OCI-LY7 (cell line): ENCODE data around the gene STARD3. TPM values are rescaled to one million over a fixed set of nuclear protein-coding genes. Genes with fewer than 3 reads are reported as not detected.
"Not testable (repeated sequence)": the region's sequence is repeated elsewhere in the genome, so short reads cannot be mapped to it uniquely, and the experiment has no call there.

Source experiments
- BruUV-seq: library from RNA; stranded (reverse); fragments of 400-500 nt; replicated peaks from 2 replicates; lab custom pipeline; 2021; lab: Mats Ljungman, UMichigan
- CTCF ChIA-PET: fragments of 300-600 bp; sonication (Branson Sonifier 250); formaldehyde crosslinking; loops from one replicate; lab custom pipeline; 2022; ENCODE audit warnings: antibody characterized with exemption; ENCODE audit not compliant: unreplicated experiment; lab: Charles Lee
- POLR2A ChIA-PET: fragments of 300-600 bp; sonication (Branson Sonifier 250); formaldehyde crosslinking; loops from one replicate; lab custom pipeline; 2022; ENCODE audit warnings: antibody characterized with exemption; lab: Charles Lee
- DNase-seq: peaks from one replicate; pipeline ENCODE4 v3.0.0-alpha.2; 2015; ENCODE audit warnings: low spot score
- H2AFZ ChIP-seq: fragments of 200-600 bp; sonication (generic), shearing (Covaris generic); 2 replicates; pipeline ENCODE4 v1.6.1; 2014; ENCODE audit warnings: mild to moderate bottlenecking, antibody characterized with exemption, low read length, moderate library complexity
- H3K27ac ChIP-seq: fragments of 200-600 bp; sonication (generic); 2 replicates; pipeline ENCODE4 v1.5.1; 2014; ENCODE audit warnings: mixed run types, low read depth, mild to moderate bottlenecking, moderate library complexity, low read length, inconsistent platforms; ENCODE audit not compliant: poor library complexity, severe bottlenecking
- H3K36me3 ChIP-seq: fragments of 200-600 bp; sonication (generic); 2 replicates; pipeline ENCODE4 v1.6.1; 2014; ENCODE audit warnings: mild to moderate bottlenecking, antibody characterized with exemption, low read length, moderate library complexity, mixed read lengths; ENCODE audit not compliant: insufficient read depth
- H3K4me1 ChIP-seq: fragments of 200-600 bp; sonication (generic); 2 replicates; pipeline ENCODE4 v1.5.1; 2014; ENCODE audit warnings: mild to moderate bottlenecking, low read length; ENCODE audit not compliant: insufficient read depth, poor library complexity, severe bottlenecking
- H3K4me2 ChIP-seq: fragments of 200-600 bp; sonication (generic); 2 replicates; pipeline ENCODE4 v1.6.1; 2014; ENCODE audit warnings: mild to moderate bottlenecking, low read length
- H3K4me3 ChIP-seq: fragments of 200-600 bp; sonication (generic); 2 replicates; pipeline ENCODE4 v1.5.1; 2014; ENCODE audit warnings: mild to moderate bottlenecking, low read depth, low read length; ENCODE audit not compliant: poor library complexity, severe bottlenecking
- H3K79me2 ChIP-seq: fragments of 200-600 bp; sonication (generic); 2 replicates; pipeline ENCODE4 v1.6.1; 2016; ENCODE audit warnings: low read depth, mild to moderate bottlenecking, low read length, moderate library complexity, mixed read lengths; ENCODE audit not compliant: insufficient read depth
- H3K9me2 ChIP-seq: fragments of 200-600 bp; sonication (generic); 2 replicates; pipeline ENCODE4 v1.6.1; 2016; ENCODE audit warnings: mild to moderate bottlenecking, low read length, mixed read lengths; ENCODE audit not compliant: insufficient read depth
- H3K9me3 ChIP-seq: fragments of 200-600 bp; sonication (generic); 2 replicates; pipeline ENCODE4 v1.6.1; 2014; ENCODE audit warnings: mild to moderate bottlenecking, mixed run types, low read length, mixed read lengths
- H4K20me1 ChIP-seq: fragments of 200-600 bp; sonication (generic); 2 replicates; pipeline ENCODE4 v1.6.1; 2014; ENCODE audit warnings: mild to moderate bottlenecking, antibody characterized with exemption, low read length, moderate library complexity, mixed read lengths; ENCODE audit not compliant: insufficient read depth
- EZH2phosphoT487 ChIP-seq: fragments of 200-600 bp; sonication (generic); IDR thresholded peaks from 2 replicates; pipeline ENCODE4 v1.6.1; 2018; ENCODE audit warnings: low read depth, borderline replicate concordance, mild to moderate bottlenecking, mixed run types, antibody characterized with exemption, low read length, moderate library complexity, mixed read lengths
- intact Hi-C: fragments of 100-400 bp; cut with micrococcal nuclease; formaldehyde crosslinking; loops from one replicate; pipeline ENCODE4 v1.10.0; 2022; ENCODE audit not compliant: unreplicated experiment
- total RNA-seq, 2 experiments: library from RNA; depleted of rRNA in 1 of 2; stranded (reverse); fragments of >200 nt in 1 of 2; shearing (Covaris generic) in 1 of 2; gene quantifications; 2 replicates each; pipeline ENCODE4 v1.2.3, GENCODE V29; 2014 to 2022
- TF ChIP-seq, protein P1 (sequence below): fragments of 200-600 bp; sonication (generic); conservative IDR thresholded peaks from 2 replicates; pipeline ENCODE4 v1.5.1; 2014; ENCODE audit warnings: mild to moderate bottlenecking, antibody characterized with exemption, low read length, moderate library complexity, mixed read lengths

STARD3 gene
- total RNA-seq, 2 experiments from 2014 or later = 36.5 to 54.2 TPM

DNA sequence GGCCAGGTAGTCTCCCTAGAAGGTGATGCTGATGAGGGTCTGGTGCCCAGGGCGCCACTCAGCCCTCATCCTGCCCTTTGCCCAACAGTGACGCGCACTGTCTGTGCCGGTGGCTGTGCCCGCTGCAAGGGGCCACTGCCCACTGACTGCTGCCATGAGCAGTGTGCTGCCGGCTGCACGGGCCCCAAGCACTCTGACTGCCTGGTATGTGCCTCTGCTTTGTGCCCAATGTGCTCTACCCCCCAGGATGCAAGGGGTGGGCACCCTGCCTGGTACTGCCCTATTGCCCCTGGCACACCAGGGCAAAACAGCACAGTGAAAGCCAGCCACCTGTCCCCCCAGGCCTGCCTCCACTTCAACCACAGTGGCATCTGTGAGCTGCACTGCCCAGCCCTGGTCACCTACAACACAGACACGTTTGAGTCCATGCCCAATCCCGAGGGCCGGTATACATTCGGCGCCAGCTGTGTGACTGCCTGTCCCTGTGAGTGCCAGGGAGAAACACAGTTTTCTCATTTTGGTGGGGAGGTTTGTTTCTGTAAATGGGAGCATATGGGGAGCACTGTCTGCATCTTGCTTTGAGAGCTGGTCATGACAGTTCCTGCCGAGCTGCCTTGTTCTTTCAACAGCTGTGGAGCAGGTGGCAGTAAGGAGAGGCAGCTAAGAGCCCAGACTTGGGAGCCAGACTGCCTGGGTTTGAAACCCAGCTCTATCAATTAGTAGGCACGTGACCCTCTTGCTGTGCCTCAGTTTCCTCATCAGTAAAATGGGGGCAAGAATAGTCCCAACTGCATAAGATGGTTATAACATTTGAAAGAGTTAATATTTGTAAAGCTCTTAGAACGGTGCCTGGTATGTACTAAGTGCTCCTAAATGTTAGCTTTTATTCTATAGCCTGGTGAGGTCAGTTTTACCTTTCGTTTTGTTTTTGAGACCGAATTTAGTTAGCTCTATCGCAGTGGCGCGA is 73.3 kb downstream of the STARD3 start:
- H3K79me2 ChIP-seq = no peaks in the 10 kb centered on the region
- H3K9me2 ChIP-seq = no peaks in the 10 kb centered on the region
- no peaks in the 10 kb centered on the region for H3K36me3 ChIP-seq
- no peaks in the 10 kb centered on the region for H3K4me1 ChIP-seq
- H2AFZ ChIP-seq = no peak overlapping the region
- BruUV-seq = no TSS peak
- no peak overlapping the region for H3K4me3 ChIP-seq
- H3K9me3 ChIP-seq = no peaks in the 10 kb centered on the region
- intact Hi-C loops = no loop called here
- TF ChIP-seq, protein P1, sequence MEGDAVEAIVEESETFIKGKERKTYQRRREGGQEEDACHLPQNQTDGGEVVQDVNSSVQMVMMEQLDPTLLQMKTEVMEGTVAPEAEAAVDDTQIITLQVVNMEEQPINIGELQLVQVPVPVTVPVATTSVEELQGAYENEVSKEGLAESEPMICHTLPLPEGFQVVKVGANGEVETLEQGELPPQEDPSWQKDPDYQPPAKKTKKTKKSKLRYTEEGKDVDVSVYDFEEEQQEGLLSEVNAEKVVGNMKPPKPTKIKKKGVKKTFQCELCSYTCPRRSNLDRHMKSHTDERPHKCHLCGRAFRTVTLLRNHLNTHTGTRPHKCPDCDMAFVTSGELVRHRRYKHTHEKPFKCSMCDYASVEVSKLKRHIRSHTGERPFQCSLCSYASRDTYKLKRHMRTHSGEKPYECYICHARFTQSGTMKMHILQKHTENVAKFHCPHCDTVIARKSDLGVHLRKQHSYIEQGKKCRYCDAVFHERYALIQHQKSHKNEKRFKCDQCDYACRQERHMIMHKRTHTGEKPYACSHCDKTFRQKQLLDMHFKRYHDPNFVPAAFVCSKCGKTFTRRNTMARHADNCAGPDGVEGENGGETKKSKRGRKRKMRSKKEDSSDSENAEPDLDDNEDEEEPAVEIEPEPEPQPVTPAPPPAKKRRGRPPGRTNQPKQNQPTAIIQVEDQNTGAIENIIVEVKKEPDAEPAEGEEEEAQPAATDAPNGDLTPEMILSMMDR = no peak
- no peak for TF ChIP-seq EZH2phosphoT487
- ChIA-PET POLR2A (interaction anchor here (0.9 kb wide), 2 partner anchors 10 to 15 kb away, joined by 3 to 4 read pairs; no protein-coding TSS in a partner anchor), CTCF (no interaction called here)
- no peak overlapping the region for H3K4me2 ChIP-seq
- H3K27ac ChIP-seq = no peak overlapping the region
- DNase-seq = no peak
- no peaks in the 10 kb centered on the region for H4K20me1 ChIP-seq

- DNase-seq, BruUV-seq, CTCF ChIA-PET, H3K36me3 ChIP-seq, H4K20me1 ChIP-seq, H3K4me2 ChIP-seq, H3K27ac ChIP-seq, H3K4me3 ChIP-seq, intact Hi-C loops, H3K79me2 ChIP-seq, H3K9me3 ChIP-seq, H3K9me2 ChIP-seq, H3K4me1 ChIP-seq, H2AFZ ChIP-seq: not testable (repeated sequence)
- POLR2A ChIA-PET = interaction anchor here (0.9 kb wide), 2 partner anchors 11 to 16 kb away, joined by 3 to 4 read pairs; no protein-coding TSS in a partner anchor
Observed at GRCh38 chr17:39711071-39711470, 74.1 kb downstream of the STARD3 start.

GRCh38 chr17:39711851-39712250 is 74.9 kb downstream of the STARD3 start:
- no TSS peak for BruUV-seq
- TF ChIP-seq EZH2phosphoT487 = no peak
- TF ChIP-seq, protein P1 = no peak
- POLR2A ChIA-PET = no interaction called here

More at GRCh38 chr17:39711851-39712250, 74.9 kb downstream of the STARD3 start:
- no peaks in the 10 kb centered on the region for H3K4me1 ChIP-seq
- H3K4me2 ChIP-seq = no peak overlapping the region
- no peaks in the 10 kb centered on the region for H3K9me2 ChIP-seq
- no peaks in the 10 kb centered on the region for H3K79me2 ChIP-seq
- H3K9me3 ChIP-seq = no peaks in the 10 kb centered on the region
- no peak for DNase-seq
- no peaks in the 10 kb centered on the region for H3K36me3 ChIP-seq
- H4K20me1 ChIP-seq = no peaks in the 10 kb centered on the region
- no peak overlapping the region for H3K27ac ChIP-seq
- no peak overlapping the region for H2AFZ ChIP-seq
- CTCF ChIA-PET = no interaction called here
- no peak overlapping the region for H3K4me3 ChIP-seq
- intact Hi-C loops = no loop called here

Other genes with a start within 250 kb of the STARD3 start
- gene FBXL20, start 235.5 kb upstream of the STARD3 start, total RNA-seq (2014; rRNA removed; shearing (Covaris generic)) = 2.1 and 2.2 TPM in 2 replicates
- 12.2 and 12.3 TPM in 2 replicates for gene FBXL20, start 235.5 kb upstream of the STARD3 start, total RNA-seq (2022)
- gene MED1, start 185.9 kb upstream of the STARD3 start, total RNA-seq (2014; rRNA removed; shearing (Covaris generic)) = 32.2 and 33.9 TPM in 2 replicates
- gene MED1, start 185.9 kb upstream of the STARD3 start, total RNA-seq (2022) = 73.2 and 73.4 TPM in 2 replicates
- 55.9 and 72.0 TPM in 2 replicates for gene CDK12, start 175.7 kb upstream of the STARD3 start, total RNA-seq (2014; rRNA removed; shearing (Covaris generic))
- gene CDK12, start 175.7 kb upstream of the STARD3 start, total RNA-seq (2022) = 89.5 and 100 TPM in 2 replicates
- not detected in 2 replicates for gene NEUROD2, start 29.2 kb upstream of the STARD3 start, total RNA-seq (2014; rRNA removed; shearing (Covaris generic))
- not detected in 2 replicates for gene NEUROD2, start 29.2 kb upstream of the STARD3 start, total RNA-seq (2022)
- gene PPP1R1B, start 10.2 kb upstream of the STARD3 start, total RNA-seq (2014; rRNA removed; shearing (Covaris generic)) = not detected in 2 replicates
- gene PPP1R1B, start 10.2 kb upstream of the STARD3 start, total RNA-seq (2022) = not detected in 2 replicates
- 1.5 and 9.4 TPM in 2 replicates for gene TCAP, start 28.2 kb downstream of the STARD3 start, total RNA-seq (2014; rRNA removed; shearing (Covaris generic))
- 2.7 TPM in 2 replicates for gene TCAP, start 28.2 kb downstream of the STARD3 start, total RNA-seq (2022)
- gene PNMT, start 31.3 kb downstream of the STARD3 start, total RNA-seq (2014; rRNA removed; shearing (Covaris generic)) = not detected in 2 replicates
- gene PNMT, start 31.3 kb downstream of the STARD3 start, total RNA-seq (2022) = not detected in 2 replicates
- gene PGAP3, start 50.9 kb downstream of the STARD3 start, total RNA-seq (2014; rRNA removed; shearing (Covaris generic)) = 4.5 and 8.7 TPM in 2 replicates
- 9.2 and 12.4 TPM in 2 replicates for gene PGAP3, start 50.9 kb downstream of the STARD3 start, total RNA-seq (2022)
- 5.8 and 6.5 TPM in 2 replicates for gene ERBB2, start 62.9 kb downstream of the STARD3 start, total RNA-seq (2014; rRNA removed; shearing (Covaris generic))
- gene ERBB2, start 62.9 kb downstream of the STARD3 start, total RNA-seq (2022) = 11.4 and 14.6 TPM in 2 replicates
- gene MIEN1, start 93.4 kb downstream of the STARD3 start, total RNA-seq (2014; rRNA removed; shearing (Covaris generic)) = 77.3 and 89.9 TPM in 2 replicates
- gene MIEN1, start 93.4 kb downstream of the STARD3 start, total RNA-seq (2022) = 55.4 and 59.4 TPM in 2 replicates
- gene GRB7, start 100.8 kb downstream of the STARD3 start, total RNA-seq (2014; rRNA removed; shearing (Covaris generic)) = 0.25 and 0.31 TPM in 2 replicates
- gene GRB7, start 100.8 kb downstream of the STARD3 start, total RNA-seq (2022) = not detected in 2 replicates
- gene IKZF3, start 227.2 kb downstream of the STARD3 start, total RNA-seq (2014; rRNA removed; shearing (Covaris generic)) = 44.7 and 54.7 TPM in 2 replicates
- 125 and 134 TPM in 2 replicates for gene IKZF3, start 227.2 kb downstream of the STARD3 start, total RNA-seq (2022)
- not detected in 2 replicates for gene ZPBP2, start 231.1 kb downstream of the STARD3 start, total RNA-seq (2014; rRNA removed; shearing (Covaris generic))
- gene ZPBP2, start 231.1 kb downstream of the STARD3 start, total RNA-seq (2022) = not detected in 2 replicates